ENCODE data around the gene ATAD3C. TPM values are rescaled to one million over a fixed set of nuclear protein-coding genes. Genes with fewer than 3 reads are reported as not detected.
"Not testable (repeated sequence)": the region's sequence is repeated elsewhere in the genome, so short reads cannot be mapped to it uniquely, and the experiment has no call there.

The ATAD3C gene
- total and polyA plus RNA-seq, 2 of the 4 experiments (the other 2 are of a cell fraction), result not detected

DNA sequence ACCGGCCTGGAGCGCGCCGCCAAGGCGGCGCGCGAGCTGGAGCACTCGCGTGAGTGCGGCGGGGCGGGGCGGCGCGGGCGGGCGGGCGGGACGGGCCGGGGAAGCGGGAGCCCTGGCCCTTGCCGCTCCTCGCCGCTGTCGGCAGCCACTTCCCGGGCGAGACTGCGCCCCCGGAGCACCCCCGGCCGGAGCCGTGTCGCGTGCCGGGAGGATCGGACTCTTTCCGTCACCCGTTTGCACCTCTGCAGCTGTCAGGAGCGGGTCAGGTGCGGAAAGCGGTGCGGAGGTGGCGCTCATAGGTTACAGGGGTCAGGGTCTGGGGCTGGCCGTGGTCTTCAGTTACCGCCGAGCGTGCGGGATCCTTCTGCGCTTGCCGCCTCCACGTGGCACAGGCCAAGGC lies 62.9 kb downstream of the ATAD3C start:
- H4K20me1 ChIP-seq (ENCODE audit: insufficient read depth, low read length); H3K27me3 ChIP-seq (ENCODE audit: control insufficient read depth, insufficient read depth, low read length); H3K23ac ChIP-seq (ENCODE audit: low read depth, low read length); H2AK5ac ChIP-seq (ENCODE audit: low read depth, low read length); dilution Hi-C loops (cut with HindIII; ENCODE audit: low sequenced_read_pairs, unreplicated experiment); H2BK5ac ChIP-seq (ENCODE audit: low read depth, low read length, poor library complexity, severe bottlenecking); in situ Hi-C loops (cut with MboI; ENCODE audit: low sequenced_read_pairs); H3K36me3 ChIP-seq (ENCODE audit: control insufficient read depth, insufficient read depth, low read length); H2BK15ac ChIP-seq (ENCODE audit: low read depth, low read length); CTCF ChIA-PET; H3K18ac ChIP-seq (ENCODE audit: low read depth, low read length); H2BK120ac ChIP-seq (ENCODE audit: low read depth, low read length); POLR2A ChIA-PET (ENCODE audit: unreplicated experiment); H3K14ac ChIP-seq (replicated peaks; ENCODE audit: low read depth, low read length); H2AFZ ChIP-seq (replicated peaks; ENCODE audit: low read length, poor library complexity); H3K9me1 ChIP-seq (ENCODE audit: insufficient read depth, low read length); H4K8ac ChIP-seq (ENCODE audit: low read depth in 2 of 2, low read length in 2 of 2); H4K91ac ChIP-seq (ENCODE audit: insufficient read depth, low read depth, low read length); BruUV-seq (replicated peaks); H3K4me1 ChIP-seq (ENCODE audit: control insufficient read depth, insufficient read depth, low read length); intact Hi-C loops (cut with micrococcal nuclease); H2AK9ac ChIP-seq (replicated peaks; ENCODE audit: low read depth, low read length, poor library complexity); H3K4ac ChIP-seq (ENCODE audit: low read depth, low read length); H3K56ac ChIP-seq (ENCODE audit: extremely low read depth, insufficient read depth, low read length); H3K9me3 ChIP-seq (ENCODE audit: control insufficient read depth, insufficient read depth, low read length); H2BK20ac ChIP-seq (ENCODE audit: low read depth, low read length); H4K5ac ChIP-seq (ENCODE audit: low read depth, low read length); DNase-seq: not testable (repeated sequence)
- no CpG with 5 or more reads among the region's 52 CpGs for WGBS, 2 experiments (ENCODE audit: extremely low coverage in 2 of 2, insufficient read length in 1 of 2)
- ATAC-seq (ENCODE audit: low read depth), result peak; percentile 15
- peak overlapping the region; percentile 84 for H3K4me3 ChIP-seq (ENCODE audit: insufficient read depth, low read depth, low read length)
- H3K9ac ChIP-seq (ENCODE audit: low read depth, low read length), result peak overlapping the region; percentile 86; the same call in 1 of the 2 replicates
- peak overlapping the region; percentile 69 for H3K4me2 ChIP-seq (ENCODE audit: low read depth, low read length)
- peak overlapping the region; percentile 64; the same call in 1 of the 2 replicates for H3K27ac ChIP-seq (ENCODE audit: insufficient read depth, low read length)
- peaks cover 10 to 20% of the 10 kb centered on the region in 2 experiments for H3K79me1 ChIP-seq (ENCODE audit: low read depth in 1 of 2, low read length in 2 of 2)

DNA sequence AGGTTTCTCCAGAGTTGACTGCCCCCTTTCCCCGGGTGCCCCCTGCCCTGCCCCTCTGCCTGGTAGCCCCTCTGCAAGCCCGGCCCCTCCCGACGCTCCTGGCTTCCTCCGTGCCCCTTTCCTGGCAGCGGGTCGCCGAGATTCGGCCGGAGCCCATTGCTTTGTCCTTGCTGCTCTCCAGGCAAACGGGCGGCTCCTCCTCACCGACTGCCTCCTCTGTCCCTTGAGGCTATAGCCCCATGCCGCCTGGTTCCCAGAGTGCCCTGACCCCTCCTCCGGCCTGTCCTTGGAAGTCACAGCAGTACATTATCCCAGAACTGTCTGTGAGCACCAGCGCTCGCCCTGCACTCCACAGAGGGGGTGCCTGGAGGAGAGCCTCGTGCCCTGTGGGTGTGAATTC lies 64.2 kb downstream of the ATAD3C start:
- H3K56ac ChIP-seq (ENCODE audit: extremely low read depth, insufficient read depth, low read length); H3K23ac ChIP-seq (ENCODE audit: low read depth, low read length); H4K20me1 ChIP-seq (ENCODE audit: insufficient read depth, low read length); H3K18ac ChIP-seq (ENCODE audit: low read depth, low read length); H2BK15ac ChIP-seq (ENCODE audit: low read depth, low read length); dilution Hi-C loops (cut with HindIII; ENCODE audit: low sequenced_read_pairs, unreplicated experiment); H3K9me1 ChIP-seq (ENCODE audit: insufficient read depth, low read length); CTCF ChIA-PET; H3K4me2 ChIP-seq (ENCODE audit: low read depth, low read length); H2BK5ac ChIP-seq (ENCODE audit: low read depth, low read length, poor library complexity, severe bottlenecking); H3K4ac ChIP-seq (ENCODE audit: low read depth, low read length); POLR2A ChIA-PET (ENCODE audit: unreplicated experiment); H2BK120ac ChIP-seq (ENCODE audit: low read depth, low read length); H3K27ac ChIP-seq (ENCODE audit: insufficient read depth, low read length); H2AK5ac ChIP-seq (ENCODE audit: low read depth, low read length); intact Hi-C loops (cut with micrococcal nuclease); BruUV-seq (replicated peaks); H2AFZ ChIP-seq (replicated peaks; ENCODE audit: low read length, poor library complexity); H4K8ac ChIP-seq (ENCODE audit: low read depth in 2 of 2, low read length in 2 of 2); H3K14ac ChIP-seq (replicated peaks; ENCODE audit: low read depth, low read length); H3K27me3 ChIP-seq (ENCODE audit: control insufficient read depth, insufficient read depth, low read length); DNase-seq; ATAC-seq (ENCODE audit: low read depth); H2BK20ac ChIP-seq (ENCODE audit: low read depth, low read length); in situ Hi-C loops (cut with MboI; ENCODE audit: low sequenced_read_pairs); H3K4me1 ChIP-seq (ENCODE audit: control insufficient read depth, insufficient read depth, low read length); H2AK9ac ChIP-seq (replicated peaks; ENCODE audit: low read depth, low read length, poor library complexity); H3K4me3 ChIP-seq (ENCODE audit: insufficient read depth, low read depth, low read length); H4K5ac ChIP-seq (ENCODE audit: low read depth, low read length); H3K9ac ChIP-seq (ENCODE audit: low read depth, low read length); H4K91ac ChIP-seq (ENCODE audit: insufficient read depth, low read depth, low read length); H3K9me3 ChIP-seq (ENCODE audit: control insufficient read depth, insufficient read depth, low read length): not testable (repeated sequence)
- H3K79me1 ChIP-seq (ENCODE audit: low read depth in 1 of 2, low read length in 2 of 2), result peaks cover 15 to 25% of the 10 kb centered on the region in 2 experiments
- H3K36me3 ChIP-seq (ENCODE audit: control insufficient read depth, insufficient read depth, low read length), result peaks cover 17% of the 10 kb centered on the region
- 100% methylated on average over 1 of the region's 18 CpGs; no CpG with 5 or more reads in 1 of the 2 experiments for WGBS, 2 experiments (ENCODE audit: extremely low coverage in 2 of 2, insufficient read length in 1 of 2)
